GM18873 (cell line): ENCODE data around the gene IL1RAPL2.

Experiments used
- ATAC-seq: cut with Tn5 transposase; IDR thresholded peaks from one replicate; pipeline ENCODE4 v1.9.1; 2021; ENCODE audit warnings: mild to moderate bottlenecking, moderate library complexity, moderate number of reproducible peaks; ENCODE audit not compliant: unreplicated experiment, low FRiP score

IL1RAPL2 gene

GRCh38 chrX:105533951-105534350 lies 968.0 kb downstream of the IL1RAPL2 start:
- ATAC-seq = no peak

- no peak for ATAC-seq
These were observed 977.3 kb downstream of the IL1RAPL2 start for GRCh38 chrX:105543283-105543682.

DNA sequence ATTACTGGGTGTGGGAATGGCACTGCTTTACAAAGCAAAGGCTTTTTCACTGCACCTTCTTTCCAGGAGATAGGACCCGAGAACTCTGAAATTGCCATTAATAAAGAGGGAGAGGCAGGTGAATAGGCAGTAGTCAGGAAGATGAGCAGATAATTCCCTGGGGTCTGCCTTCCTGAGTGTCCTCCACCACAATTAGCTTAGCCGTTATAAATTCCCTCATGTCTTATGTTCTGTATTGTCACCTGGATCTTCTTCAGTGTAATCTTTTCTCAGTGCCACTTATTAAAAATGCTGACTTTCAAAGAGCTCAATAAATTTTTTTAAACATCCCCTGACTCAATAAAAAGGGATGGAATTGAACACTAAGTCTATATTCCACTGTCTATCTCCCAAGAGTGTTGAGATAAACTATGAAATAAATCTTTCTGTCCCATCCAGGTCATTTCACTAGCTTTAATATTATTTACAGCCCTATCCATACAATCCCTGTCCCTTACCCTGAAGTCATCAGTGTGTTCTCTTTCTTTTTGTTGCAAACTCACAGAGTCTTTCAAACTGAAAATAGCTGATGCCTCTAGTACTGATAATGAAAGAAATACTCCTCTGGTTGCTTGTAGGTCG lies 984.2 kb downstream of the IL1RAPL2 start:
- ATAC-seq = no peak

DNA sequence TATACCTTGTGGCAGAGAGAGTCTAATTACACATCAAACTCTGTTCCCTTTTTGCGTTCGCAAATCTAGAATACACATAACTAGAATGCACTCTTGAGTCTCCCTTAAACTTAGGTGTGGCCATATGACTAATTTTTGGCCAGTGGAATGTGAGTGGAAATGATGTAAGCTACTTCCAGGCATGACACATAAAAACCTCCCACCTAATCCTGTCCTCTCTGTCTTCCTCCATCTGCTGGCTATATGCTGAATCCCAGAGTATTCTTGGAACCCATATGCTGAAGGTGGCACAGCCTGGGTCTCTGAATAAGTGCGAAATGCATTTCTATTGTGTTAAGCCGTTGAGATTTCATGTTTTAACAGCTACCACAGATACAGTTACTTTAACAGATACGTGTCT lies 986.4 kb downstream of the IL1RAPL2 start:
- no peak for ATAC-seq

DNA sequence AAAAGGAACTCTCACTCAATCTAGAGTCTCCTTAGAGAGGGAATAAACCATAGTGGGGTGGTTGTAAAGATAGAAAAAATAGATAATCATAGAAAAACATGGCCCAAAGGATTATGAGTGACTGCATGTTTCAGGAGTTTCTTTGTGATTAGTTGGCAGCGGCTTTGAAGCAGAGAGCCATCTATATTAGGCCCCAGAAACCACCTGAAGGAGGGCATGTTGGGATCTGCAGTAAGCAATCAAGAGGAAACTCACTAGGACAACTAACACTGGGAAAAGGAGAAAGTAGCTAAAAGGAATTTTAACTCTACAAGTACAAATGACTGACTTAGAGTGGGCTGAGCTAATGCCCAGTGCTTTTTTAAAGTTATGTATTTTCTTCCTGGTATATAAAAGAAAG lies 987.1 kb downstream of the IL1RAPL2 start:
- ATAC-seq = no peak

DNA sequence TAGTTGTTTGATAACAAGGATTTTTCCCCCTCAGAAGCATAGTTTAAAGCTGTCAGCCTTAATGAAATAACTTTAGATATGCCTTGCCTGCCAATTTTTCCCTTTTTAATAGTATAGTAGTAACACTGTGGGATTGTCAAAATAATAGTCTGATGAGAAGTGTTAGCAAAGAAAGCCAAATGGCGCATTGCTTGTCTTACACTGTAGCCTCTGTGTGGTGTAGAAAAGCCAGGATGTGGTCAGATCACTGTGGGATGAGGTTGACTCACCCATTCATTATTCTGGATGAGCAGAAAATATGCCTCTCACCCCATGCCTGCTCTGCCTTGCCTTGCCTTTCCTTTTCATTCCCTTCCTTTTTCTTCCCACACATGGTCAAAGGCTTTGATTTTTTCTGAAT lies 998.5 kb downstream of the IL1RAPL2 start:
- ATAC-seq = no peak

GRCh38 chrX:105565856-105566255 lies 999.9 kb downstream of the IL1RAPL2 start:
- ATAC-seq = no peak

DNA sequence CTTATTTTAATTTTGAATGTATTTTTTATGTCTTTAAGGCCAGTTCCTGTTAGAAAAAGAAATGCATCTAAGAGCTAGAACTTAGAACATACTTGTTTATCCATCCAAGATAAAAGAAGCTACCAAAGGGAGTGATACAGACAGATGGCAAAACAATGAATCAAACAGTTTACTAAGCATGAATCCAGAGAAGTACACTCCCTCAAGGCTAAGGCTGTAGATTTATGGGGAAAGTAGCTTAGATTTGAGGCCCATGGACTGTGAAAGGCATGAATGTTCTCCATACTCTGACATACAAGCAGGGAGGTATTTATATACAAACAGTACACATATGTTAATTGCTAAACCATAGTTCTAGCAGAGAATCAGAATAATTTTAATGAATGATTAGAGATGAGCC lies 1001.1 kb downstream of the IL1RAPL2 start:
- ATAC-seq = no peak

GRCh38 chrX:105608745-105609144 lies 1042.7 kb downstream of the IL1RAPL2 start:
- ATAC-seq = no peak

GRCh38 chrX:105609530-105609929 lies 1043.5 kb downstream of the IL1RAPL2 start:
- ATAC-seq = no peak

DNA sequence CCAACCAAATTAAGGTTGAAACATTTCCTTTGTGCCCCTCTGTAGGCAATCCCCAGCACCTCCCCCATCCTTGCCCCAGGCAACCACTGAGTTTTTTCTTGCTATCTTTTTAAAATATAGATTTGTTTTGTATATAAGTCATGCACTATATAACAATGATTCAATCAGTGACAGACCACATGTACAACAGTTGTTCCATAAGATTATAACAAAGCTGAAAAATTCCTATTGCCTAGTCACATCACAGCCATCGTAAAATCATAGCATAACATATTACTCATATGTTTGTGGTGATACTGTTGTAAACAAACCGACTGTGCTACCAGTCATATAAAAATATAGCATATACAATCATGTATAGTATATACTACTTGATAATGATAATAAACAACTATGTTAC lies 1044.4 kb downstream of the IL1RAPL2 start:
- ATAC-seq = no peak

- no peak for ATAC-seq
These were observed 1052.5 kb downstream of the IL1RAPL2 start for GRCh38 chrX:105618393-105619101.

DNA sequence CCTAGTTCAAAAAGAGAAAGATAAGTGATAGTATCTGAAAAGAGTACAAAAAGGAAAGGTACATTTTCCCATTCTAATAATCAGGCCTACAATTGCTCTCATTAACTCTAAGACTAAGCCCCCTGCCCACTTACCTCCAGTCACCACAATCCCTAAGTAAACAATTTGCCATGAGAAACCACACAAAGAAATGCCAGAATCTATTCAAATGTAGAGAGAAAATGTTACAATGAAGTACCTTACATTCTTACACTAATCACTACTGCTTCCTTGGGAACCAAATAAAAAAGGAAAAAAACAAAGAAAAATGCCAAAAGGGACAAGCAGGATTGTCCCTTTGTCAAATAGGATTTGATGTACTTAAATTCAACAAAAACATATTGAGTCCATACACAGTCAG lies 1068.2 kb downstream of the IL1RAPL2 start:
- no peak for ATAC-seq

DNA sequence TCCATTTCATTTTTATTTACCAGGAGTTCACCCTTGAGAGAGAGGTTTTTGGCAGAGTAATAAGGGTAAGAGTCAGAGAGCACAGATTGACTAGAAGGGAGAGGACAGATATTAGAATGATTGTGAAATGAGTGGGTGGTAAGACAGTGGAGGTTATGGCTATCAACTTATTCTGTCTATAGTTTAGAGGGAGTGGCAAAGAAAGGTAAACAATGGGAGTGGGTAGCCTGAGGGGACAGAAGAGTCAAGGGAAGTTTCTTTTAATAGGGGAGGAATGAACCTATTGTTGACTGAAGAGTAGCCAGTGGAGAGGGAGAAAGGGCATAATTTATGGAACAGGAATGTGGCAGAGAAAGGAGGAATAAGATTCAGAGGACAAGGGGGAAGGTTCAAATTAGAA lies 1069.8 kb downstream of the IL1RAPL2 start:
- no peak for ATAC-seq

GRCh38 chrX:105636667-105637066 lies 1070.7 kb downstream of the IL1RAPL2 start:
- ATAC-seq = no peak

DNA sequence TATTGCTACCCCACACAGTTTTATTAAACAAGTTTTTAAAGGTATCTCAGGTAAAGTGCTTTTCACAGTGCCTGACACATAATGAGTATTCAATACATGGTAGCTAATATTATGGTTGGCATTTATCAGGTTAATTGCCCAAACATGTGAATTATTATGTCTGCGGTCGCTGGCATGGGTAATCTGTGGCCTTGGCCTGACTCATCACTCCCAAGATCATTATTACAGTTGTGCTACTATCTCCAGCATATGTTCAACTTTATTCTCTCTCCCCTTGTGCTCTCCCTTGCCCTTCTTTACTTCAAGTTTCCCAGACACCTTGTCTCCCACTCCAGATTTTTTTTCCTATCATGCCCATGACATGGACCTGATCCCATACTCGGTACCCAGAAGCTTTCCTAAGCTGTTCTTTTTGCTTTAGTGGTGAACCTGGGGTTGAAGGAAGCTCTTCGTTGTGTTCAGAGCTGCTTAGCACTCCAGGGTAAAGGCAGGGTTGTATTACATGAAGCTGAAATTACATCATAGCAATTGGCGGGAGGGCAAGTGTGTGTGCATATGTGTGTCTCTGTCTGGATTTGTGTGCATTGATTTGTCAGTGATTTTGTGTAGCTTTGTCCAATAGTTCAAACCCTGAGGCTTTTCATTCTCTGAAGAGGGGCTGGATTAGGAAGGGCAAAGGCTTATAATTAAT lies 1079.8 kb downstream of the IL1RAPL2 start:
- no peak for ATAC-seq

- no peak for ATAC-seq
These were observed 1080.8 kb downstream of the IL1RAPL2 start for GRCh38 chrX:105646592-105647372.

- no peak for ATAC-seq
These were observed 1081.8 kb downstream of the IL1RAPL2 start for GRCh38 chrX:105647749-105648148.

- ATAC-seq = no peak
These were observed 1082.7 kb downstream of the IL1RAPL2 start for GRCh38 chrX:105648732-105649131.

DNA sequence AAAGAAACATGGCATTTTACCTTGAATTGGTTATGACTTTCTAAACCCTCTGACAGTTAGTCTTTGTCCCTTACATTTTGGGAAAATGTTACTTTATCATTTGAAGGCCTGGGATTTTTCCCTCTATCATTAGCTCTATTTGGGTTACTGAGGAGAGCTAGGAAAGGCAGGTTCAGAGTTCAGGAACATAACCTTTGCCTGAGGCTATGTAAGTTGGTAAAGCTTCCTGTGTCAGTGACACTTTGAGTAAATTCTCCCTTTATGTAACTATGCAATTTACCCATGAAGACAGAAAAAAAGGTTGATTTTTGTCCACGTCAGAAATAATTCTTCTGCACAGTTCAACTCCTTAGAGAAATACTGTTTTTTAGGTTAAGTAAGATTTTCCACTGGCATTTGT lies 1084.6 kb downstream of the IL1RAPL2 start:
- ATAC-seq = no peak

GRCh38 chrX:105650986-105651385 lies 1085.0 kb downstream of the IL1RAPL2 start:
- ATAC-seq = no peak
